ENCODE data around the gene AKTIP. TPM values are rescaled to one million over a fixed set of nuclear protein-coding genes. Genes with fewer than 3 reads are reported as not detected.

The AKTIP gene
- 10 to 100 TPM; 54.0 to 65.6 (median 61.8) TPM for total RNA-seq

GRCh38 chr16:53502331-53503269, at the start of gene AKTIP:
Gene AKTIP, minus strand, starts transcription at chr16:53503209. Its CDS starts 2,950 bp downstream, at chr16:53500259.
- peaks cover 3 to 8% of the 10 kb centered on the region in 2 donors for H3K36me3 ChIP-seq
- TF ChIP-seq CTCF (IDR thresholded peaks at IDR 0.05) (peak in 1 of 6 experiments; percentile 7), POLR2A (IDR thresholded peaks at IDR 0.05) (peak in 1 of 2 donors; percentile 15)
- H3K4me1 ChIP-seq, result peaks cover 16 to 28% of the 10 kb centered on the region in 2 donors
- H3K4me3 ChIP-seq (replicated peaks in 1 of 3), result peak within 1 kb of the TSS; percentile 59 to 92 (median 83)
- WGBS, 2 donors, result 0 to 1% methylated on average over 11 to 19 of the region's 76 CpGs
- H3K9me3 ChIP-seq, result no peaks in the 10 kb centered on the region
- H3K27me3 ChIP-seq, result no peaks in the 10 kb centered on the region
- H3K27ac ChIP-seq, result peak within 1 kb of the TSS; percentile 89 to 96 (median 94)
- peak; percentile 80 to 84 for DNase-seq
- intact Hi-C loops (cut with DNase I), result loop anchor here (10.0 kb wide), 1 partner anchor 68 kb away; the partner anchor contains the start of gene RBL2

- intact Hi-C loops (cut with DNase I), result no loop called here
- TF ChIP-seq POLR2A (IDR thresholded peaks at IDR 0.05) (no peak), CTCF (IDR thresholded peaks at IDR 0.05) (peak in 5 of 6 experiments; percentile 28 to 77 (median 65))
- no peaks in the 10 kb centered on the region for H3K27me3 ChIP-seq
- no peaks in the 10 kb centered on the region for H3K36me3 ChIP-seq
- DNase-seq, result peak; percentile 57 to 60
- no peak overlapping the region for H3K4me3 ChIP-seq (replicated peaks in 1 of 3)
- H3K4me1 ChIP-seq, result no peaks in the 10 kb centered on the region
- H3K27ac ChIP-seq, result no peak overlapping the region
- H3K9me3 ChIP-seq, result no peaks in the 10 kb centered on the region
- WGBS, 2 donors, result 20 to 21% methylated on average over 18 of the region's 18 CpGs
These were observed 47.1 kb upstream of the AKTIP start for GRCh38 chr16:53549970-53550690.

- Histone ChIP-seq H3K4me3 (replicated peaks in 1 of 3) (no peak overlapping the region), H3K9me3 (no peaks in the 10 kb centered on the region), H3K27me3 (no peaks in the 10 kb centered on the region), H3K36me3 (no peaks in the 10 kb centered on the region), H3K27ac (no peak overlapping the region), H3K4me1 (no peaks in the 10 kb centered on the region)
- intact Hi-C loops (cut with DNase I), result no loop called here
- no peak for DNase-seq
- WGBS, 2 donors, result 43 to 54% methylated on average over 4 of the region's 4 CpGs
- TF ChIP-seq POLR2A (IDR thresholded peaks at IDR 0.05), result no peak
- TF ChIP-seq CTCF (IDR thresholded peaks at IDR 0.05), result peak in 1 of 6 experiments; percentile 7
These were observed 44.0 kb upstream of the AKTIP start for GRCh38 chr16:53546988-53547391.

- no peak overlapping the region for H3K4me3 ChIP-seq (replicated peaks in 1 of 3)
- no peak overlapping the region for H3K27ac ChIP-seq
- 51 to 67% methylated on average over 9 of the region's 9 CpGs for WGBS, 2 donors
- no peaks in the 10 kb centered on the region for H3K27me3 ChIP-seq
- DNase-seq, result no peak
- no peaks in the 10 kb centered on the region for H3K4me1 ChIP-seq
- no peak for TF ChIP-seq POLR2A (IDR thresholded peaks at IDR 0.05)
- no peak for TF ChIP-seq CTCF (IDR thresholded peaks at IDR 0.05)
- intact Hi-C loops (cut with DNase I), result no loop called here
- H3K9me3 ChIP-seq, result no peaks in the 10 kb centered on the region
- no peaks in the 10 kb centered on the region for H3K36me3 ChIP-seq
These were observed 42.4 kb upstream of the AKTIP start for GRCh38 chr16:53545433-53545832.

Data from thyroid gland (tissue), 4 donors.